ENCODE measurements around the gene FER.

DNA sequence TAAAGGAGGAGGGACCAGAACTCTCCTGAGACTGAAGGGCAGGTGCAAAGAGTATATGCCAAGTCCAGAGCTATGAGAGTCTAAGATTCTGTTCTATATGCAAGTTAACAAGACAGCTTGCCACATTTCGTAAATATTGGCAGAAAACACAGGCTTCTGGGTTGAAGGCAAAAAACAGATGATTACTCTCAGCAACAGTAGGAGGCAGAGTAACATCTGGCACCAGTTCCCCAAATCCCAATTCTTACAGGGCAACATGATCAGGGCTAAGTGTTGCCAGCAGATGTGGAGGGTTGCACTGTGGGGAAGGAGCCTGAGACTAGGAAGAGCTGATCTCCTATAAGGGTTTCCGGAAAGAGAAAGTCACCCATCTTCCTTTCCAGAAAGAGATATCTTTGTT is 482.7 kb downstream of the FER start:
- TF ChIP-seq STAT3 (IDR thresholded peaks at IDR 0.05; ENCODE audit: low read depth, low read length) (no peak), MAX (IDR thresholded peaks at IDR 0.05; ENCODE audit: low read depth, low read length) (no peak), SREBF2 (IDR thresholded peaks at IDR 0.05; ENCODE audit: low read length) (no peak), MXI1 (IDR thresholded peaks at IDR 0.05; ENCODE audit: low read depth, low read length) (no peak), BACH1 (IDR thresholded peaks at IDR 0.05; ENCODE audit: borderline replicate concordance) (no peak)
- TF ChIP-seq, protein P1, sequence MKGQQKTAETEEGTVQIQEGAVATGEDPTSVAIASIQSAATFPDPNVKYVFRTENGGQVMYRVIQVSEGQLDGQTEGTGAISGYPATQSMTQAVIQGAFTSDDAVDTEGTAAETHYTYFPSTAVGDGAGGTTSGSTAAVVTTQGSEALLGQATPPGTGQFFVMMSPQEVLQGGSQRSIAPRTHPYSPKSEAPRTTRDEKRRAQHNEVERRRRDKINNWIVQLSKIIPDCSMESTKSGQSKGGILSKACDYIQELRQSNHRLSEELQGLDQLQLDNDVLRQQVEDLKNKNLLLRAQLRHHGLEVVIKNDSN (IDR thresholded peaks at IDR 0.05; ENCODE audit: borderline replicate concordance, extremely low read length, insufficient read depth, low read depth, low read length), result no peak
- TF ChIP-seq, protein P2, sequence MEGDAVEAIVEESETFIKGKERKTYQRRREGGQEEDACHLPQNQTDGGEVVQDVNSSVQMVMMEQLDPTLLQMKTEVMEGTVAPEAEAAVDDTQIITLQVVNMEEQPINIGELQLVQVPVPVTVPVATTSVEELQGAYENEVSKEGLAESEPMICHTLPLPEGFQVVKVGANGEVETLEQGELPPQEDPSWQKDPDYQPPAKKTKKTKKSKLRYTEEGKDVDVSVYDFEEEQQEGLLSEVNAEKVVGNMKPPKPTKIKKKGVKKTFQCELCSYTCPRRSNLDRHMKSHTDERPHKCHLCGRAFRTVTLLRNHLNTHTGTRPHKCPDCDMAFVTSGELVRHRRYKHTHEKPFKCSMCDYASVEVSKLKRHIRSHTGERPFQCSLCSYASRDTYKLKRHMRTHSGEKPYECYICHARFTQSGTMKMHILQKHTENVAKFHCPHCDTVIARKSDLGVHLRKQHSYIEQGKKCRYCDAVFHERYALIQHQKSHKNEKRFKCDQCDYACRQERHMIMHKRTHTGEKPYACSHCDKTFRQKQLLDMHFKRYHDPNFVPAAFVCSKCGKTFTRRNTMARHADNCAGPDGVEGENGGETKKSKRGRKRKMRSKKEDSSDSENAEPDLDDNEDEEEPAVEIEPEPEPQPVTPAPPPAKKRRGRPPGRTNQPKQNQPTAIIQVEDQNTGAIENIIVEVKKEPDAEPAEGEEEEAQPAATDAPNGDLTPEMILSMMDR (IDR thresholded peaks at IDR 0.05 in 2 of 3, conservative IDR thresholded peaks at IDR 0.05 in 1 of 3; ENCODE audit: control insufficient read depth in 2 of 3, extremely low read depth in 1 of 3, insufficient read depth in 1 of 3, low read depth in 3 of 3, low read length in 3 of 3), result no peak
